HepG2 (cell line): ENCODE measurements around the gene SULT2B1. TPM values are rescaled to one million over a fixed set of nuclear protein-coding genes. Genes with fewer than 3 reads are reported as not detected.

Experiments
- ATAC-seq: fragments of 200-7000 bp; cut with Tn5 transposase; 3 replicates; pipeline ENCODE4 v1.9.1; 2020; ENCODE audit warnings: mild to moderate bottlenecking, moderate library complexity
- BruUV-seq: library from RNA; stranded (reverse); fragments of 400-500 nt; replicated peaks from 2 replicates; lab custom pipeline; 2021; lab: Mats Ljungman, UMichigan
- CTCF ChIA-PET: fragments of 300-600 bp; formaldehyde crosslinking; extraction: SDS; loops from one replicate; lab custom pipeline; 2021; ENCODE audit warnings: low total read pairs, inconsistent platforms, low intra/inter-chr PET ratio; lab: Yijun Ruan, JAX
- POLR2A ChIA-PET: fragments of 350-600 bp; sonication (Branson Sonifier 250); formaldehyde crosslinking; loops from one replicate; lab custom pipeline; 2020; ENCODE audit warnings: antibody characterized with exemption, inconsistent platforms; lab: Yijun Ruan, JAX
- DNase-seq: peaks from one replicate; pipeline ENCODE4 v3.0.0-alpha.2; 2015; ENCODE audit warnings: low spot score
- FAIRE-seq: peaks from 3 replicates; lab custom pipeline; 2011; peaks lifted over from hg19 to GRCh38; lab: Jason Lieb, UNC
- H2AFZ ChIP-seq: one replicate; pipeline ENCODE4 v1.6.1; 2011; ENCODE audit warnings: low read length, inconsistent platforms
- H3K27ac ChIP-seq: fragments of 300-600 bp; 3 replicates; pipeline ENCODE4 v1.8.0; 2011; ENCODE audit warnings: mixed run types, mild to moderate bottlenecking, mixed read lengths, low read length, inconsistent platforms; ENCODE audit not compliant: insufficient read depth; ENCODE audit errors: extremely low read length
- H3K27me3 ChIP-seq, 2 experiments: fragments of 200-600 bp in 1 of 2; 2 replicates in 1 of 2; 3 replicates in 1 of 2; pipeline versions ENCODE4 v1.6.0 to v1.8.0; 2011; ENCODE audit warnings: low read length in 2 of 2, mild to moderate bottlenecking in 2 of 2, moderate library complexity in 2 of 2, inconsistent platforms in 1 of 2; ENCODE audit not compliant: insufficient read depth in 2 of 2, control insufficient read depth in 1 of 2
- H3K36me3 ChIP-seq, 2 experiments: fragments of 200-600 bp in 1 of 2; replicated peaks in 1 of 2; 2 replicates in 1 of 2; 3 replicates in 1 of 2; pipeline versions ENCODE4 v1.5.1 to v1.8.0; 2011; ENCODE audit warnings: low read length in 2 of 2, inconsistent platforms in 1 of 2; ENCODE audit not compliant: insufficient read depth in 2 of 2, control insufficient read depth in 1 of 2
- H3K4me1 ChIP-seq: 2 replicates; pipeline ENCODE4 v1.5.1; 2012; ENCODE audit warnings: low read length, inconsistent platforms; ENCODE audit not compliant: insufficient read depth
- H3K4me2 ChIP-seq: 2 replicates; pipeline ENCODE4 v1.6.0; 2011; ENCODE audit warnings: low read depth, low read length, inconsistent platforms
- H3K4me3 ChIP-seq, 3 experiments: fragments of 200-600 bp in 1 of 3; sonication (generic), shearing (Covaris generic) in 1 of 3; replicated peaks in 1 of 3; 2 replicates each; pipeline ENCODE4 v1.5.1; 2011 to 2016; ENCODE audit warnings: low read length in 3 of 3, inconsistent platforms in 2 of 3, low read depth in 2 of 3, mild to moderate bottlenecking in 2 of 3, control low read depth in 1 of 3, mixed read lengths in 1 of 3; ENCODE audit not compliant: insufficient read depth in 1 of 3
- H3K79me2 ChIP-seq: one replicate; pipeline ENCODE4 v1.6.1; 2011; ENCODE audit warnings: low read length, inconsistent platforms; ENCODE audit not compliant: insufficient read depth
- H3K9ac ChIP-seq: 2 replicates; pipeline ENCODE4 v1.6.0; 2011; ENCODE audit warnings: mild to moderate bottlenecking, low read depth, low read length, inconsistent platforms; ENCODE audit not compliant: insufficient read depth
- H3K9me3 ChIP-seq: 2 replicates; pipeline ENCODE4 v1.5.1; 2012; ENCODE audit warnings: mild to moderate bottlenecking, low read length
- H4K20me1 ChIP-seq: 2 replicates; pipeline ENCODE4 v1.6.0; 2011; ENCODE audit warnings: inconsistent platforms, mild to moderate bottlenecking, low read length, moderate library complexity; ENCODE audit not compliant: insufficient read depth
- CBFB ChIP-seq: sonication (generic); formaldehyde crosslinking; IDR thresholded peaks from 2 replicates; pipeline ENCODE4 v1.4.0; 2020; ENCODE audit warnings: missing genetic modification reagents
- GATAD2A ChIP-seq: IDR thresholded peaks from 2 replicates; pipeline ENCODE4 v1.6.1; 2016
- ISL2 ChIP-seq: sonication (generic); formaldehyde crosslinking; IDR thresholded peaks from 2 replicates; pipeline ENCODE4 v1.5.0; 2020; ENCODE audit warnings: missing genetic modification reagents
- MTF2 ChIP-seq: sonication (generic); formaldehyde crosslinking; IDR thresholded peaks from 2 replicates; pipeline ENCODE4 v1.5.0; 2020; ENCODE audit warnings: missing genetic modification reagents, borderline replicate concordance
- MZF1 ChIP-seq: sonication (generic); formaldehyde crosslinking; IDR thresholded peaks from 2 replicates; pipeline ENCODE4 v1.8.1; 2023; ENCODE audit warnings: mild to moderate bottlenecking, missing genetic modification reagents, borderline replicate concordance
- NFYB ChIP-seq: sonication (generic); formaldehyde crosslinking; IDR thresholded peaks from 2 replicates; pipeline ENCODE4 v1.4.0; 2020; ENCODE audit warnings: missing genetic modification reagents
- REL ChIP-seq: sonication (generic); formaldehyde crosslinking; conservative IDR thresholded peaks from 2 replicates; pipeline ENCODE4 v1.8.0; 2022; ENCODE audit warnings: mild to moderate bottlenecking, missing genetic modification reagents, moderate library complexity
- SP140L ChIP-seq: sonication (generic); formaldehyde crosslinking; IDR thresholded peaks from 2 replicates; pipeline ENCODE4 v1.4.0; 2020; ENCODE audit warnings: missing genetic modification reagents, borderline replicate concordance
- TBP ChIP-seq: sonication (generic); formaldehyde crosslinking; IDR thresholded peaks from 2 replicates; pipeline ENCODE4 v1.5.0; 2020; ENCODE audit warnings: missing genetic modification reagents
- YEATS4 ChIP-seq: sonication (generic); formaldehyde crosslinking; IDR thresholded peaks from 2 replicates; pipeline ENCODE4 v1.4.0; 2020; ENCODE audit warnings: missing genetic modification reagents, borderline replicate concordance
- ZNF143 ChIP-seq: sonication (generic); formaldehyde crosslinking; IDR thresholded peaks from 2 replicates; pipeline ENCODE4 v1.4.0; 2020; ENCODE audit warnings: missing genetic modification reagents
- ZNF292 ChIP-seq: sonication (generic); formaldehyde crosslinking; IDR thresholded peaks from 2 replicates; pipeline ENCODE4 v1.8.1; 2022; ENCODE audit warnings: mild to moderate bottlenecking, low read depth, missing genetic modification reagents, borderline replicate concordance
- ZNF510 ChIP-seq: sonication (generic); formaldehyde crosslinking; IDR thresholded peaks from 2 replicates; pipeline ENCODE4 v1.4.0; 2020; ENCODE audit warnings: low read depth, mild to moderate bottlenecking, missing genetic modification reagents
- ZNF713 ChIP-seq: sonication (generic); formaldehyde crosslinking; IDR thresholded peaks from 2 replicates; pipeline ENCODE4 v1.4.0; 2020; ENCODE audit warnings: mild to moderate bottlenecking, missing genetic modification reagents
- ZNF749 ChIP-seq: sonication (generic); formaldehyde crosslinking; IDR thresholded peaks from 2 replicates; pipeline ENCODE4 v1.8.0; 2022; ENCODE audit warnings: mild to moderate bottlenecking, missing genetic modification reagents, moderate library complexity, borderline replicate concordance
- WGBS: methylation state at CpG from one replicate; pipeline ENCODE4 v1.1.6; 2017; ENCODE audit warnings: low lambda C conversion rate; 5-methylcytosine and 5-hydroxymethylcytosine counted together
- in situ Hi-C: cut with HindIII; loops from 2 replicates; pipeline ENCODE4 v1.10.0; 2017; ENCODE audit warnings: low pct_unique_long_range_greater_than_20kb; ENCODE audit not compliant: extremely low pct_ligation_motif_present
- intact Hi-C: fragments of 100-400 bp; cut with micrococcal nuclease; formaldehyde crosslinking; loops from one replicate; pipeline ENCODE4 v1.10.0; 2022; ENCODE audit not compliant: unreplicated experiment
- polyA plus RNA-seq, 8 experiments: library from polyadenylated mRNA; depleted of rRNA in 3 of 8; stranded (reverse) in 7 of 8; unstranded in 1 of 8; fragments of >200 nt; fragmentation: Illumina TruSeq in 4 of 8; extraction: Trizol in 4 of 8; gene quantifications; 2 replicates each; pipeline versions ENCODE4 v1.2.1 to v1.2.3, GENCODE V29; 2011 to 2016; ENCODE audit warnings: low read depth in 4 of 8, missing spikeins in 1 of 8, mixed read lengths in 1 of 8; ENCODE audit not compliant: insufficient read depth in 1 of 8
- total RNA-seq, 5 experiments: library from RNA; depleted of rRNA; stranded (reverse); fragments of >200 nt; fragmentation: Illumina TruSeq; extraction: Trizol; gene quantifications; 2 replicates each; pipeline ENCODE4 v1.2.3, GENCODE V29; 2016; ENCODE audit warnings: low read depth in 1 of 5
- TF ChIP-seq, protein P1 (sequence below): IDR thresholded peaks from 2 replicates; pipeline ENCODE4 v1.4.0; 2020; ENCODE audit warnings: mild to moderate bottlenecking, missing genetic modification reagents
- TF ChIP-seq, protein P2 (sequence below): sonication (generic); formaldehyde crosslinking; IDR thresholded peaks from 2 replicates; pipeline ENCODE4 v1.4.0; 2020; ENCODE audit warnings: missing genetic modification reagents, mild to moderate bottlenecking, borderline replicate concordance
- TF ChIP-seq, protein P3 (sequence below): IDR thresholded peaks from 2 replicates; pipeline ENCODE4 v1.6.1; 2016; ENCODE audit warnings: low read depth

SULT2B1 gene
- total and polyA plus RNA-seq, 2 of the 13 experiments (the other 11 are each of a cell fraction or from before 2014, with no cell fraction given) = 0.13 TPM; not detected in 1

DNA sequence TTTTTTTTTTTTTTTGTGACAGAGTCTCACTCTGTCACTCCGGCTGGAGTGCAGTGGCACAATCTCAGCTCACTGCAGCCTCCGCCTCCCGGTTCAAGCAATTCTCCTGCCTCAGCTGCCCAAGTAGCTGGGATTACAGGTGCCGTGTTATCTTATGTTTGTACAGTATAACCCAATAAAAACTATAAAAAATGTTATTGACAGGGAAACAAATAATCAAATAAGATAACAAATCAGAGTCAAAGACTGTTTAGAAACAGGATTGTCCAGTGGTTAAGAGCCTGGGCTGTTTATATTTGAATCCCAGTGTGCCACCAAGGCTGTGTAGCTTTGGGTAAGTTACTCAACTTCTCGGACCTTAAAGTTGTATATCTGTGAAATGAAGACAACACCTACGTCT lies 21.2 kb upstream of the SULT2B1 start:
- ChIA-PET CTCF (no interaction called here), POLR2A (no interaction called here)
- no peak overlapping the region for H3K4me3 ChIP-seq
- intact Hi-C loops (no loop called here), in situ Hi-C loops (no loop called here)
- 12% methylated on average over 6 of the region's 6 CpGs for WGBS
- no peaks in the 10 kb centered on the region for H3K4me1 ChIP-seq
- DNase-seq (no peak), FAIRE-seq (no peak), ATAC-seq (no peak)
- peaks cover 14% of the 10 kb centered on the region; the same call in 1 of the 2 replicates for H3K9me3 ChIP-seq
- no peaks in the 10 kb centered on the region for H3K36me3 ChIP-seq
- H3K79me2 ChIP-seq = no peaks in the 10 kb centered on the region
- no peaks in the 10 kb centered on the region for H4K20me1 ChIP-seq
- no peak overlapping the region for H3K27ac ChIP-seq
- no TSS peak for BruUV-seq
- TF ChIP-seq MTF2 (CRISPR knock-in tag) (no peak), ZNF749 (CRISPR knock-in tag) (no peak), ISL2 (CRISPR knock-in tag) (no peak), YEATS4 (no peak), ZNF713 (CRISPR knock-in tag) (no peak), REL (CRISPR knock-in tag) (no peak), TBP (CRISPR knock-in tag) (no peak), ZNF143 (CRISPR knock-in tag) (no peak), NFYB (CRISPR knock-in tag) (no peak), MZF1 (CRISPR knock-in tag) (no peak), CBFB (CRISPR knock-in tag) (no peak), GATAD2A (CRISPR knock-in tag) (no peak), ZNF510 (CRISPR knock-in tag) (no peak), ZNF292 (CRISPR knock-in tag) (no peak), SP140L (CRISPR knock-in tag) (no peak)
- TF ChIP-seq, protein P1, sequence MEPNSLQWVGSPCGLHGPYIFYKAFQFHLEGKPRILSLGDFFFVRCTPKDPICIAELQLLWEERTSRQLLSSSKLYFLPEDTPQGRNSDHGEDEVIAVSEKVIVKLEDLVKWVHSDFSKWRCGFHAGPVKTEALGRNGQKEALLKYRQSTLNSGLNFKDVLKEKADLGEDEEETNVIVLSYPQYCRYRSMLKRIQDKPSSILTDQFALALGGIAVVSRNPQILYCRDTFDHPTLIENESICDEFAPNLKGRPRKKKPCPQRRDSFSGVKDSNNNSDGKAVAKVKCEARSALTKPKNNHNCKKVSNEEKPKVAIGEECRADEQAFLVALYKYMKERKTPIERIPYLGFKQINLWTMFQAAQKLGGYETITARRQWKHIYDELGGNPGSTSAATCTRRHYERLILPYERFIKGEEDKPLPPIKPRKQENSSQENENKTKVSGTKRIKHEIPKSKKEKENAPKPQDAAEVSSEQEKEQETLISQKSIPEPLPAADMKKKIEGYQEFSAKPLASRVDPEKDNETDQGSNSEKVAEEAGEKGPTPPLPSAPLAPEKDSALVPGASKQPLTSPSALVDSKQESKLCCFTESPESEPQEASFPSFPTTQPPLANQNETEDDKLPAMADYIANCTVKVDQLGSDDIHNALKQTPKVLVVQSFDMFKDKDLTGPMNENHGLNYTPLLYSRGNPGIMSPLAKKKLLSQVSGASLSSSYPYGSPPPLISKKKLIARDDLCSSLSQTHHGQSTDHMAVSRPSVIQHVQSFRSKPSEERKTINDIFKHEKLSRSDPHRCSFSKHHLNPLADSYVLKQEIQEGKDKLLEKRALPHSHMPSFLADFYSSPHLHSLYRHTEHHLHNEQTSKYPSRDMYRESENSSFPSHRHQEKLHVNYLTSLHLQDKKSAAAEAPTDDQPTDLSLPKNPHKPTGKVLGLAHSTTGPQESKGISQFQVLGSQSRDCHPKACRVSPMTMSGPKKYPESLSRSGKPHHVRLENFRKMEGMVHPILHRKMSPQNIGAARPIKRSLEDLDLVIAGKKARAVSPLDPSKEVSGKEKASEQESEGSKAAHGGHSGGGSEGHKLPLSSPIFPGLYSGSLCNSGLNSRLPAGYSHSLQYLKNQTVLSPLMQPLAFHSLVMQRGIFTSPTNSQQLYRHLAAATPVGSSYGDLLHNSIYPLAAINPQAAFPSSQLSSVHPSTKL (CRISPR knock-in tag) = no peak
- TF ChIP-seq, protein P2, sequence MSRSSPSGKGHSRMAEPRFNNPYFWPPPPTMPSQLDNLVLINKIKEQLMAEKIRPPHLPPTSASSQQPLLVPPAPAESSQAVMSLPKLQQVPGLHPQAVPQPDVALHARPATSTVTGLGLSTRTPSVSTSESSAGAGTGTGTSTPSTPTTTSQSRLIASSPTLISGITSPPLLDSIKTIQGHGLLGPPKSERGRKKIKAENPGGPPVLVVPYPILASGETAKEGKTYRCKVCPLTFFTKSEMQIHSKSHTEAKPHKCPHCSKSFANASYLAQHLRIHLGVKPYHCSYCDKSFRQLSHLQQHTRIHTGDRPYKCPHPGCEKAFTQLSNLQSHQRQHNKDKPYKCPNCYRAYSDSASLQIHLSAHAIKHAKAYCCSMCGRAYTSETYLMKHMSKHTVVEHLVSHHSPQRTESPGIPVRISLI (CRISPR knock-in tag) = no peak
- TF ChIP-seq, protein P3, sequence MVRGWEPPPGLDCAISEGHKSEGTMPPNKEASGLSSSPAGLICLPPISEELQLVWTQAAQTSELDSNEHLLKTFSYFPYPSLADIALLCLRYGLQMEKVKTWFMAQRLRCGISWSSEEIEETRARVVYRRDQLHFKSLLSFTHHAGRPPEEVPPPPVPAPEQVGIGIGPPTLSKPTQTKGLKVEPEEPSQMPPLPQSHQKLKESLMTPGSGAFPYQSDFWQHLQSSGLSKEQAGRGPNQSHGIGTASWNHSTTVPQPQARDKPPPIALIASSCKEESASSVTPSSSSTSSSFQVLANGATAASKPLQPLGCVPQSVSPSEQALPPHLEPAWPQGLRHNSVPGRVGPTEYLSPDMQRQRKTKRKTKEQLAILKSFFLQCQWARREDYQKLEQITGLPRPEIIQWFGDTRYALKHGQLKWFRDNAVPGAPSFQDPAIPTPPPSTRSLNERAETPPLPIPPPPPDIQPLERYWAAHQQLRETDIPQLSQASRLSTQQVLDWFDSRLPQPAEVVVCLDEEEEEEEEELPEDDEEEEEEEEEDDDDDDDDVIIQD (CRISPR knock-in tag) = no peak
- H3K9ac ChIP-seq = no peak overlapping the region
- no peak overlapping the region for H3K4me2 ChIP-seq
- H2AFZ ChIP-seq = no peak overlapping the region
- 0 out of 5 replicates have a peak, but pooled peaks cover 0 to 5% of the 10 kb centered on the region in 2 experiments for H3K27me3 ChIP-seq
